HT1080 (cell line): ENCODE results near the gene SH3TC2. TPM values are rescaled to one million over a fixed set of nuclear protein-coding genes. Genes with fewer than 3 reads are reported as not detected.

Experiments
- DNase-seq: peaks from one replicate; pipeline ENCODE4 v3.0.0-alpha.2; 2015; ENCODE audit warnings: low read depth
- total RNA-seq: library from RNA; depleted of rRNA; stranded (reverse); fragments of >200 nt; shearing (Covaris generic); gene quantifications from 2 replicates; pipeline ENCODE4 v1.2.3, GENCODE V29; 2014

The SH3TC2 gene
- total RNA-seq, 1 experiment from 2014 or later, result 24.0 TPM

DNA sequence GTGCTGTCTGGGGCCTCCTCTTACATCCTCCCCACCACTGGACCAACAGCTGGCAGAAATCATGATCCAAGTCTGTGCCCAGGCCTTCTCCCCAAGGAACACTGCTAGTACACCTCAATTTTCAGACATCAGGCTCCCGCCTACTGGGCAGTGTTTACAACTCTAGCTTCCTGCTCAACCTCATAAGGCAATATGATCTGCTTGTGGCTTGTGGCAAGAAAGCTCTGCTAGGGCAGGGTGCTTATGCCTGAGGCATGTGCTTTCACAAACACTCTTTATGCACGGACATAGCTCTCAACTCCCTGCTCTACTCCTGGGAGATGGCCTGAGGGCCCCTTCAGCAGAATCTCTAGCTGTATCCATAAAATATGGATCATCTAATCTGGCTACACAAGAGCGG, 32.5 kb downstream of the SH3TC2 start:
- peak; percentile 45 for DNase-seq

DNA sequence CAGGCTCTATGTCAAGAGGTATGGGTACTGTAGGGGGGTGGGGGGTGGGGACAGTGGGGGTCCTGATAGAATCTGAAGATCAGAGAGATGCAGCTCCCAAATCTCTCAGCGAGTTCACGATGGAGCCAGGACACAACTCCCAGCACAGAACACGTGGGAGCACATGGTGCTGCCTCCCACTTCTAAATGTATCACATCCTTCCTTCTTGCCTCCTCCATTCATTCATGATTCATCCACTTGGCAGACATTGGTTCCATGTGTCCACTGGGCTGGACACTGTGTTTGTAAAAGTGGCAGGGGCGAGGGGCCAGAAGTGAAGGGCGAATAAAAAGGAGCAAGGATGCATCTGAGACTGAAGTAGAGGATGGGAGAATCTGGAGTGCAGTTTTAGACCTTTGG, 33.9 kb downstream of the SH3TC2 start:
- DNase-seq, result no peak

GRCh38 chr5:149028161-149028560, 34.7 kb downstream of the SH3TC2 start:
- DNase-seq, result no peak

- no peak for DNase-seq
Measured at GRCh38 chr5:149027636-149028035, 35.2 kb downstream of the SH3TC2 start.

DNA sequence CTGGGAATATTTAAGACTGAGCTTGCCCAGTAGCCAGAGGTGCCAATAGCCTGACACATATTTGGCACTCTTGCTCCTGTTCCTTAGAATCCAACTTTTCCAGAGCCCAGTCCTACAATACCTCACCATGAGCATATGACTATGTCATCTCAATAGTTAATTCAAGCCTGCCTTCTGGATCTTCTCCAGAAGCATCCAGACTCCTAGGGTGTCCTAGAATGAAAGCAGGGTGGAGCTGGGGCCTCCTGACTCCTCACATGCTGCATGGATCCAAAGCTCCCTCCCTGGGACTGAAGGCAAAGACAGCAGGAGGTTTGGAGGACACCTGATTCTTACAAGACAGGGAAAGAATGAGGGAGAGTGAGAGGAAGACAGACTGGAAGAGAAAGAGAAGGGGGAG, 37.9 kb downstream of the SH3TC2 start:
- no peak for DNase-seq

GRCh38 chr5:149024477-149024876, 38.4 kb downstream of the SH3TC2 start:
- DNase-seq, result peak; percentile 89

DNA sequence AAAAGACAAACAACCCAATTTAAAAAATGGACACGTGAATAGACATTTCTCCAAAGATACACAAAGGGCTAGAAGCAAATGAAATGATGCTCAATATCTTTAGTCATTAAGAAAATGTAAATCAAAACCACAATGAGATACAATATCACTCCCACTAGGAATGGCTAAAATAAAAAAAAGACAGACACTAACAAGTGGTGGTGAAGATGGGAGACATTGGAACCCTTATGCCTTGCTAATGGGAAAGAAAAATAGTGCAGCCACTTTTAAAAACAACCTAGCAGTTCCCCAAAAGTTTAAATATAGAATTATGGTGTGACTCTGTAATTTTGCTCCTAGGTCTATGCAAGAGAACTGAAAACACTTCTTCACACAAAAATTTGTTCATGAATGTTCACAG, 40.7 kb downstream of the SH3TC2 start:
- no peak for DNase-seq

DNA sequence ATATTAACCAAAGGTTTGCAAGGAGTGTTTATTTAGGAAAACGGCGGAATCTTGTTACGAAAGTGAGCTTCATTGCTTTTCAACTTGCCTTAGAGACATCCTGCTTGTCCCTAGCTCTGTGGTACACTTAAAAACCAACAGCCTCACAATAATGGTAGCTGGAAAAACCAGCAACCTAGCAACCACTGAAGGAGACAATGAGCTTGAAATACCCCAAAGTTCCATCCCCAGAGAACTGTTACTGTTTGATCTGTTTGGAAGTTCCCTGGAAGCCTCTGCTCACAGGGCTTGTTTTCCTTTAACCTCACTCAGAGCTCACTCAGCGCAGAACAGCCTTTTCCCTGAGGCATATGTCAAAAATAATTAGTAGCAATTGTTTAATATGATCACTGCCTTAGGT, 43.2 kb downstream of the SH3TC2 start:
- no peak for DNase-seq

- DNase-seq, result no peak
Measured at GRCh38 chr5:149018909-149019443, 43.9 kb downstream of the SH3TC2 start.

- DNase-seq, result no peak
Measured at GRCh38 chr5:149017636-149018035, 45.2 kb downstream of the SH3TC2 start.

DNA sequence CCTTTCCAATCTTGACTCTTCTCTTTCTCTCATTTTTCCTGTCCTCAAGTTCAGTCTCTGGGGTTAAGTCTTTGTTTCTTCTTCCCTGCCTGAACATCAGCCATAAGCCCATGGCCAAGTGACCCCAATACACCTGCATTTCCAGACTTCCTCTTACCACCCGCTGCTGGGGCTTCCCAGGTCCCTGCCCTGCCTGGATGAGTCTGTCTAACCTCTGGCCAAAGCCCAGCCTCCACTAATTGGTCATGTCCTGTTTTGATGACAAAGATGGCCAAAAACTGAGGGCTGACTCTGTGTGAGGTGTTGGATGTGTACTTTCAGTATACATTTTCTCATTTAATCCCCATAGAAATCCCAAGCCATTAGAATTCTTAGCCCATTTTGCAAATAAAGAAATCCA, 47.3 kb downstream of the SH3TC2 start:
- DNase-seq, result peak; percentile 52

- peak; percentile 71 for DNase-seq
Measured at GRCh38 chr5:149015126-149015525, 47.7 kb downstream of the SH3TC2 start.

GRCh38 chr5:149014571-149015031, 48.3 kb downstream of the SH3TC2 start:
- DNase-seq, result no peak

GRCh38 chr5:149013796-149014195, 49.1 kb downstream of the SH3TC2 start:
- no peak for DNase-seq

DNA sequence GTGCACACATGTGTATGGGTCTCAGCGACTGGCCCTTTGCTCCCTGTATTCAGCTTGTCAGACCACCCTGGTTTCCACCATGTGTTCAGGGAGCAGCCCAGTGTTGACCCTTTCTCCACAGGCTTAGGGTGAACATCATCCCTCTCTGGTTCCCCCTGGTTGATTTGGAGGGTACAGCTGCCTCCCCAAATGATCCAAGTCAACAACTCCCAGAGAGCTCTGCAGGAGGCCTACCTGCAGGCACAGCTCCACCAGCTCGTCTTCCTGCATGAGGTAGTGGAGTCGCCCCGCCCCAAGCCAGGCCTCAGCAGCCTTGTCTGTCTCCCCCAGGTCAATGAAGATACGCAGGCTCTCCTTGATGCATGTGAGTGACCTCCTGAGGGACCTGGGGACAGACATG, 50.5 kb downstream of the SH3TC2 start:
- no peak for DNase-seq

DNA sequence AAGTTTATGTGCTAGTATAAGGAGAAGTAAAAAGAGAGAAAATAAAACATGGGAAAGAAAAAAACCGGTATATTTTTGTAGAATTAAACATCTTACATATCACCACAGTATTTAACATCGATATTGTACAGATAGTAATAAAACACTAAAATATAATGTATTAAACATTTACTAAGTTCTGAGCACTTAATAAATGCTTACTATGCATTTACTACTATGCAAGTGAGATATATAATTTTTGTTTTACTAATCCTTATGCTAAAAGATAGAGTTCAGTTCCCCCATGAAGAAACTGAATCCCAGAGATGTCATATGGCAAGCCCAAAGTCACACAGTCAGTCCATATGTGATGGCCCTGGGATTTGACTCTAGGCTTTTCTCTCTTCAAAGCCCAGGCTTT, 51.1 kb downstream of the SH3TC2 start:
- no peak for DNase-seq

DNA sequence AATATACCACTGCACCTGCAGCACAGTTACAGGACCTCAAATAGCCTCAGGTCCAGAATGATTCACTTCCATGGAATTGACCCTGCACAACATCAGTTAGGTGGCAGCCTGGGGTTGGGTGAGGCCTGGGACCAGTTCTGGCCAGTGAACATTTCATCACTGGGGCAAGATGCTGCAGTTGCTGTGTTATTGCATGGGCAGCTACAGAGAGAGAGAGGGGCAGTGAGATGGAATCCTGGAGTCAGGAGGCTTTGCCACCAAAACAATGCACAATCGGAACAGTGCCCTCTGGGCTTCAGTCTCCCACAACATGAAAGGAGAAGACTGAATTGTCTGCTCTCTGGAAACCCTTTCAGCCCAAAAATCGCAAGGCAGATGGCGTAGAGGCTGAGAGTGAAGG, 51.8 kb downstream of the SH3TC2 start:
- peak; percentile 82 for DNase-seq

GRCh38 chr5:149007174-149007573, 55.7 kb downstream of the SH3TC2 start:
- peak; percentile 64 for DNase-seq

- no peak for DNase-seq
Measured at GRCh38 chr5:149006426-149006825, 56.4 kb downstream of the SH3TC2 start.

- DNase-seq, result no peak
Measured at GRCh38 chr5:149005077-149005892, 57.6 kb downstream of the SH3TC2 start.

GRCh38 chr5:149004559-149004958, 58.3 kb downstream of the SH3TC2 start:
- DNase-seq, result no peak

GRCh38 chr5:149002761-149003689, 59.8 kb downstream of the SH3TC2 start:
- peak; percentile 81 for DNase-seq
